ENCODE results near the gene AKR1D1.

GRCh38 chr7:138167222-138167621 lies 91.0 kb downstream of the AKR1D1 start:
- TF ChIP-seq CTCF (IDR thresholded peaks at IDR 0.05; ENCODE audit: extremely low read depth in 1 of 2, insufficient read depth in 1 of 2, low read depth in 1 of 2, low read length in 2 of 2) (no peak), POLR2A (IDR thresholded peaks at IDR 0.05; ENCODE audit: low read depth, low read length) (no peak), POLR2AphosphoS5 (IDR thresholded peaks at IDR 0.05; ENCODE audit: insufficient read depth, low read depth, low read length) (no peak), JUN (IDR thresholded peaks at IDR 0.05; ENCODE audit: borderline replicate concordance, insufficient read depth, insufficient read length, low read depth) (no peak), FOS (IDR thresholded peaks at IDR 0.05; ENCODE audit: borderline replicate concordance, insufficient read depth, low read length) (no peak), EZH2 (IDR thresholded peaks at IDR 0.05; ENCODE audit: borderline replicate concordance, low read depth, low read length, severe bottlenecking) (no peak), MAX (IDR thresholded peaks at IDR 0.05; ENCODE audit: insufficient read depth, insufficient read length) (no peak), GATA2 (IDR thresholded peaks at IDR 0.05; ENCODE audit: insufficient read depth, insufficient read length, low read depth, low read length) (no peak)
